GM19372 (cell line): ENCODE measurements around the gene PCA3.
"Not testable (repeated sequence)": the region's sequence is repeated elsewhere in the genome, so short reads cannot be mapped to it uniquely, and the experiment has no call there.

Experiments used
- ATAC-seq: cut with Tn5 transposase; IDR thresholded peaks from one replicate; pipeline ENCODE4 v1.9.1; 2021; ENCODE audit warnings: mild to moderate bottlenecking, low read depth, moderate library complexity; ENCODE audit not compliant: unreplicated experiment

Gene PCA3

DNA sequence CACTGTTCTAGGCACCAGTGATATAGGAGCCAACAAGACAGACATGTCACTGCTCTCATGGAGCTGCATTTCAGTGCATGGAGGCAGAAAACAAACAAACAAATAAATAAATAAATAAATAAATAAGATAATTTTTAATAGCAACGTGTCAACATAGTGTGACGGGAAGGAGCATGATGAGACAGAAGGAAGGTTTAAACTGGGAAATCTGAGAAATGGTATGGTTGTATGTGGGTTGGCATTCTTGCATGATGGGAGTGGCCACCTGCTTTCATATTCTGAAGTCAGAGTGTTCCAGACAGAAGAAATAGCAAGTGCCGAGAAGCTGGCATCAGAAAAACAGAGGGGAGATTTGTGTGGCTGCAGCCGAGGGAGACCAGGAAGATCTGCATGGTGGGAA, at the start of gene PCA3:
Gene PCA3 (plus strand): TSS at position 301 of the 400 bp plus-strand sequence.
- no peak for ATAC-seq

- no peak for ATAC-seq
These were observed 48.1 kb upstream of the PCA3 start for GRCh38 chr9:76716085-76716672.

- ATAC-seq = no peak
These were observed 47.1 kb upstream of the PCA3 start for GRCh38 chr9:76717176-76717575.

- ATAC-seq = no peak
These were observed 46.6 kb upstream of the PCA3 start for GRCh38 chr9:76717613-76718012.

- no peak for ATAC-seq
These were observed 46.1 kb upstream of the PCA3 start for GRCh38 chr9:76718166-76718565.

- no peak for ATAC-seq
These were observed 44.0 kb upstream of the PCA3 start for GRCh38 chr9:76720245-76720644.

DNA sequence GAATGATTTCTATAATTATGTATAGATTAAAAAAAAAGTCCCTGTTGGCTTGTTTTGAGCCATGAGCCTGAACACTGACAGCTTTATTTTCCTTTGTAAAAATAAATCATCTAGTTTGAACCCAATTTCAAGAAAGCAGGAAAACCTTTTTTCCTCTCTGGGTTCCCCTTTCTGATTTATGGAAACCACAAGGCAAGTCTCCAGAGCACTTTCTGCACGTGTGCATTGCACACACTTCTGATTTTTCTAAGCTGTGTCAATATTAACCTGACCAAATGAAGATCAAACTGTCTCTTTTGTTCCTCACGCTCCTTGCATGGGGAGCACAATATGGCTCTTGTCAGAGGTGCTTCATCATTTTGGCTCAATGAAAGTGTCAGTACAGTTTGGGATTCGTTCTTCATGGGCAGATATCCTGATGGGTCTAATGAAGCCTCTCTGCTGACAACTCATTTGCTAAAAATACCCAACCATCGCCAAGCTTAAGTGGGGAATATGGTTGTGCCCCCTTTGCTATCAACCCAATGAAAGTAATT, 39.2 kb upstream of the PCA3 start:
- no peak for ATAC-seq

- ATAC-seq = no peak
These were observed 38.4 kb upstream of the PCA3 start for GRCh38 chr9:76725885-76726284.

DNA sequence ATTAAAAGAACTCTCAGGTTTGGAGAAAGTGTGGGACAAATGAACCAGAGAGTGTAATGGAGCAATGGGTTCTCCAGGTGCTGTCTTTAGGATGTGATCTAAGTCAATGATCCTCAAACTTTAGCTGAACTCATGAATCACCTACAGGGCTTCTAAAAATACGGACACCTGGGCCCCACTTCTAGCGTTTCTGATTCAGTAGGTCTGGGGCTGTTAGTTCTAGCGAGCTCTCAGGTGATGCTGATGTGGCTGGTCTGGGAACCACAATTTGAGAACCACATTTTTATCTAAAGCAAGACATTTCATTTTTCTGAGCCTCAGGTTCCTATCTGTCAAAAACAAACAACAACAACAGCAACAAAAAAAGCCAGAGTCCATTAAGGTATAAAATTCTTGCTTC, 35.1 kb upstream of the PCA3 start:
- ATAC-seq = no peak

- ATAC-seq = no peak
These were observed 34.1 kb upstream of the PCA3 start for GRCh38 chr9:76729980-76730737.

- no peak for ATAC-seq
These were observed 33.4 kb upstream of the PCA3 start for GRCh38 chr9:76730801-76731200.

GRCh38 chr9:76732341-76732958, 31.8 kb upstream of the PCA3 start:
- no peak for ATAC-seq

- ATAC-seq = no peak
These were observed 31.1 kb upstream of the PCA3 start for GRCh38 chr9:76733096-76733495.

- no peak for ATAC-seq
These were observed 29.5 kb upstream of the PCA3 start for GRCh38 chr9:76734716-76735115.

- no peak for ATAC-seq
These were observed 26.9 kb upstream of the PCA3 start for GRCh38 chr9:76737154-76737902.

- no peak for ATAC-seq
These were observed 25.8 kb upstream of the PCA3 start for GRCh38 chr9:76738402-76738801.

- ATAC-seq = no peak
These were observed 22.7 kb upstream of the PCA3 start for GRCh38 chr9:76741524-76741923.

- ATAC-seq = not testable (repeated sequence)
These were observed 21.3 kb upstream of the PCA3 start for GRCh38 chr9:76742890-76743289.

GRCh38 chr9:76743931-76744330, 20.3 kb upstream of the PCA3 start:
- no peak for ATAC-seq

- no peak for ATAC-seq
These were observed 19.9 kb upstream of the PCA3 start for GRCh38 chr9:76744336-76744735.

GRCh38 chr9:76751001-76751400, 13.2 kb upstream of the PCA3 start:
- ATAC-seq = no peak
